Measurements from ENCODE around the gene PFKFB1.

Gene PFKFB1

GRCh38 chrX:54994099-54994498 lies at the start of gene PFKFB1:
PFKFB1 (minus strand) TSS chrX:54994188; CDS start chrX:54994007, 181 bp downstream.
- no peaks in the 10 kb centered on the region for H3K36me3 Mint-ChIP-seq (ENCODE audit: low read depth)
- no peak within 1 kb of the TSS for H3K27ac Mint-ChIP-seq
- H3K4me1 Mint-ChIP-seq = peaks cover under 1% of the 10 kb centered on the region
- no peaks in the 10 kb centered on the region for H3K27me3 Mint-ChIP-seq
- no peak within 1 kb of the TSS for H3K4me3 Mint-ChIP-seq
- ATAC-seq = no peak
- no peak for DNase-seq
- no peaks in the 10 kb centered on the region for H3K9me3 Mint-ChIP-seq

- H3K4me3 Mint-ChIP-seq = no peak overlapping the region
- no peaks in the 10 kb centered on the region for H3K9me3 Mint-ChIP-seq
- ATAC-seq (no peak), DNase-seq (no peak)
- H3K36me3 Mint-ChIP-seq (ENCODE audit: low read depth) = no peaks in the 10 kb centered on the region
- no peak overlapping the region for H3K27ac Mint-ChIP-seq
- no peaks in the 10 kb centered on the region for H3K4me1 Mint-ChIP-seq
- H3K27me3 Mint-ChIP-seq = no peaks in the 10 kb centered on the region
Observed at GRCh38 chrX:55041514-55041913, 47.5 kb upstream of the PFKFB1 start.

GRCh38 chrX:55039471-55039870 lies 45.5 kb upstream of the PFKFB1 start:
- Mint-ChIP-seq H3K36me3 (ENCODE audit: low read depth) (no peaks in the 10 kb centered on the region), H3K4me1 (no peaks in the 10 kb centered on the region), H3K27me3 (no peaks in the 10 kb centered on the region), H3K4me3 (no peak overlapping the region), H3K9me3 (no peaks in the 10 kb centered on the region), H3K27ac (no peak overlapping the region)
- ATAC-seq = no peak
- no peak for DNase-seq

- H3K4me1 Mint-ChIP-seq = no peaks in the 10 kb centered on the region
- H3K36me3 Mint-ChIP-seq (ENCODE audit: low read depth) = no peaks in the 10 kb centered on the region
- DNase-seq = no peak
- no peak overlapping the region for H3K27ac Mint-ChIP-seq
- no peak for ATAC-seq
- no peak overlapping the region for H3K4me3 Mint-ChIP-seq
- H3K9me3 Mint-ChIP-seq = no peaks in the 10 kb centered on the region
- H3K27me3 Mint-ChIP-seq = no peaks in the 10 kb centered on the region
Observed at GRCh38 chrX:55033429-55033828, 39.4 kb upstream of the PFKFB1 start.

- Mint-ChIP-seq H3K4me1 (peaks cover 2% of the 10 kb centered on the region), H3K4me3 (no peak within 1 kb of the TSS), H3K9me3 (no peaks in the 10 kb centered on the region), H3K27ac (no peak within 1 kb of the TSS), H3K27me3 (no peaks in the 10 kb centered on the region), H3K36me3 (ENCODE audit: low read depth) (no peaks in the 10 kb centered on the region)
- no peak for ATAC-seq
- DNase-seq = no peak
Observed at GRCh38 chrX:55030271-55031205, 36.5 kb upstream of the PFKFB1 start, which contains the start of gene ALAS2. ALAS2 (minus strand) TSS chrX:55030977; CDS start chrX:55026000, 4,977 bp downstream.

- peaks cover 2% of the 10 kb centered on the region for H3K4me1 Mint-ChIP-seq
Observed at GRCh38 chrX:55029291-55029690, 35.3 kb upstream of the PFKFB1 start.

GRCh38 chrX:55028611-55029010 lies 34.6 kb upstream of the PFKFB1 start:
- Mint-ChIP-seq H3K27me3 (no peaks in the 10 kb centered on the region), H3K9me3 (no peaks in the 10 kb centered on the region), H3K27ac (no peak overlapping the region), H3K4me1 (peaks cover 2% of the 10 kb centered on the region), H3K36me3 (ENCODE audit: low read depth) (no peaks in the 10 kb centered on the region), H3K4me3 (no peak overlapping the region)
- no peak for ATAC-seq
- no peak for DNase-seq

More at GRCh38 chrX:55029291-55029690, 35.3 kb upstream of the PFKFB1 start:
- no peaks in the 10 kb centered on the region for H3K9me3 Mint-ChIP-seq
- H3K4me3 Mint-ChIP-seq = no peak overlapping the region
- no peak overlapping the region for H3K27ac Mint-ChIP-seq
- H3K27me3 Mint-ChIP-seq = no peaks in the 10 kb centered on the region
- H3K36me3 Mint-ChIP-seq (ENCODE audit: low read depth) = no peaks in the 10 kb centered on the region
- DNase-seq = no peak
- no peak for ATAC-seq

GRCh38 chrX:55028040-55028439 lies 34.1 kb upstream of the PFKFB1 start:
- DNase-seq (no peak), ATAC-seq (no peak)
- Mint-ChIP-seq H3K4me3 (no peak overlapping the region), H3K9me3 (no peaks in the 10 kb centered on the region), H3K27me3 (no peaks in the 10 kb centered on the region), H3K4me1 (peaks cover 2% of the 10 kb centered on the region), H3K36me3 (ENCODE audit: low read depth) (no peaks in the 10 kb centered on the region), H3K27ac (no peak overlapping the region)

GRCh38 chrX:55026840-55027239 lies 32.9 kb upstream of the PFKFB1 start:
- Mint-ChIP-seq H3K4me1 (peaks cover 2% of the 10 kb centered on the region), H3K9me3 (no peaks in the 10 kb centered on the region), H3K4me3 (no peak overlapping the region), H3K27me3 (no peaks in the 10 kb centered on the region), H3K36me3 (ENCODE audit: low read depth) (no peaks in the 10 kb centered on the region), H3K27ac (no peak overlapping the region)
- DNase-seq = no peak
- ATAC-seq = no peak

GRCh38 chrX:55026143-55026542 lies 32.2 kb upstream of the PFKFB1 start:
- ATAC-seq (no peak), DNase-seq (no peak)
- Mint-ChIP-seq H3K9me3 (no peaks in the 10 kb centered on the region), H3K27ac (no peak overlapping the region), H3K4me3 (no peak overlapping the region), H3K36me3 (ENCODE audit: low read depth) (no peaks in the 10 kb centered on the region), H3K27me3 (no peaks in the 10 kb centered on the region), H3K4me1 (peaks cover 2% of the 10 kb centered on the region)

GRCh38 chrX:55014897-55015299 lies 20.9 kb upstream of the PFKFB1 start:
- Mint-ChIP-seq H3K36me3 (ENCODE audit: low read depth) (no peaks in the 10 kb centered on the region), H3K4me3 (no peak overlapping the region), H3K27ac (no peak overlapping the region), H3K27me3 (no peaks in the 10 kb centered on the region), H3K9me3 (no peaks in the 10 kb centered on the region), H3K4me1 (no peaks in the 10 kb centered on the region)
- no peak for ATAC-seq
- DNase-seq = no peak

- Mint-ChIP-seq H3K9me3 (no peaks in the 10 kb centered on the region), H3K27ac (no peak overlapping the region), H3K4me3 (no peak overlapping the region), H3K4me1 (peaks cover 16% of the 10 kb centered on the region), H3K27me3 (no peaks in the 10 kb centered on the region), H3K36me3 (ENCODE audit: low read depth) (peaks cover 7% of the 10 kb centered on the region)
- no peak for DNase-seq
- ATAC-seq = no peak
Observed at GRCh38 chrX:55011294-55011693, 17.3 kb upstream of the PFKFB1 start.

- Mint-ChIP-seq H3K27ac (no peak overlapping the region), H3K4me3 (no peak overlapping the region), H3K4me1 (peaks cover 18% of the 10 kb centered on the region), H3K27me3 (no peaks in the 10 kb centered on the region), H3K36me3 (ENCODE audit: low read depth) (peaks cover 23% of the 10 kb centered on the region), H3K9me3 (no peaks in the 10 kb centered on the region)
- DNase-seq (peak; percentile 12), ATAC-seq (peak; percentile 82)
Observed at GRCh38 chrX:55008571-55009358, 14.8 kb upstream of the PFKFB1 start.

GRCh38 chrX:55007656-55008055 lies 13.7 kb upstream of the PFKFB1 start:
- Mint-ChIP-seq H3K4me1 (peaks cover 23% of the 10 kb centered on the region), H3K9me3 (no peaks in the 10 kb centered on the region), H3K4me3 (no peak overlapping the region), H3K27me3 (no peaks in the 10 kb centered on the region), H3K36me3 (ENCODE audit: low read depth) (peaks cover 31% of the 10 kb centered on the region), H3K27ac (no peak overlapping the region)
- DNase-seq (no peak), ATAC-seq (no peak)
